ENCODE measurements around the gene PRRC2A.

The PRRC2A gene

DNA sequence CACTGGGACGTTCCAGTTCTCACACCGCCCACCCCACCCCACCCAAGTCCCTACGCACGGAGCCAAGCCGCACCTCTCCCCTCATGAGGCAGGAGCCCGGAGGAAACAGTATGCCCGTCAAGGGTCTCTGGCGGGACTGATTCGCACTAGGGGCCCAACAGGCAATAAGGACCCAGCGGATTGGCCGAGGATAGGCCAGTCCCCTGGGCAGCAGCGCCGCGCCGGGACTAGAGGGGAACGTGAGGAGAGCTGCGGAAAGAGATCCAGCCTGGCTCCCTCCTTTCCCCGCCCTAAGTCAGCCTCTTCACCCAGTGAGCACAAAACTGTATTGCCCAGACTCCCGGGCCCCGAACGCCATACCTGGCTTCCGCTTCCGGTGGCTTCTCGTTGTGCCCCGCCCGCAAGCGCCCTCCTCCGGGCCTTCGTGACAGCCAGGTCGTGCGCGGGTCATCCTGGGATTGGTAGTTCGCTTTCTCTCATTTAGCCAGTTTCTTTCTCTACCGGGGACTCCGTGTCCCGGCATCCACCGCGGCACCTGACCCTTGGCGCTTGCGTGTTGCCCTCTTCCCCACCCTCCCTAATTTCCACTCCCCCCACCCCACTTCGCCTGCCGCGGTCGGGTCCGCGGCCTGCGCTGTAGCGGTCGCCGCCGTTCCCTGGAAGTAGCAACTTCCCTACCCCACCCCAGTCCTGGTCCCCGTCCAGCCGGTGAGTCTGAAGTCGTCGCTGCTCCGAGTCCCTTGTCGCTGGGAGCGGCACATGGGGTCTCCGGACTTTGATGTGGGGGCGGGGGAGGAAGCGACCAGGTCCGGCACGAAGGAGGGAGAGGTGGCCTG is 45.2 kb downstream of the PRRC2A start, which contains the start of gene CSNK2B:
Gene CSNK2B (plus strand): TSS at position 580 of the 836 bp plus-strand sequence. CDS start 752 bp downstream, outside the sequence.
- DNase-seq (ENCODE audit: low read depth in 2 of 2), result peak; percentile 90

DNA sequence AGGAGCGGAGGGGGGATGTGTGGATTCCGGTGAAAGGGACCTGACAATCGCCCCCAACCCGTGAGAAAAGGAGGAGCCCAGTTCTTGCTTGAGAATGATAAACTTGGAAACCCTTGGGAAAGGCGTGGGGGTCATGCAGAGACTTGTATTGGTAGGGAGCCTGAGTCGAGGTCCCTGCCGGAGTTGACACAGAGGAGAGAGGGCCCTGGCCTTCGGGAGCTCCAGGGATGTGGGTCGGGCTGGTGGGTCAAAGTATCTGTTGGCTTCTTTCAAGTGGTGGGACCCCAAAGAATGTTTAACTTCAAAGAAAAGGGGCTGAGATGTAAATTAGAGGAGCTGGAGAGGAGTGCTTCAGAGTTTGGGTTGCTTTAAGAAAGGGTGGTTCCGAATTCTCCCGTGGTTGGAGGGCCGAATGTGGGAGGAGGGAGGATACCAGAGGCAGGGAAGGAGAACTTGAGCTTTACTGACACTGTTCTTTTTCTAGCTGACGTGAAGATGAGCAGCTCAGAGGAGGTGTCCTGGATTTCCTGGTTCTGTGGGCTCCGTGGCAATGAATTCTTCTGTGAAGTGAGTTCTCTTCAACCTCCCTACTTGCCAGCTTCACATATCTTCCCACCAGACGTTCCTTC is 45.9 kb downstream of the PRRC2A start:
- DNase-seq (ENCODE audit: low read depth in 2 of 2), result no peak

DNA sequence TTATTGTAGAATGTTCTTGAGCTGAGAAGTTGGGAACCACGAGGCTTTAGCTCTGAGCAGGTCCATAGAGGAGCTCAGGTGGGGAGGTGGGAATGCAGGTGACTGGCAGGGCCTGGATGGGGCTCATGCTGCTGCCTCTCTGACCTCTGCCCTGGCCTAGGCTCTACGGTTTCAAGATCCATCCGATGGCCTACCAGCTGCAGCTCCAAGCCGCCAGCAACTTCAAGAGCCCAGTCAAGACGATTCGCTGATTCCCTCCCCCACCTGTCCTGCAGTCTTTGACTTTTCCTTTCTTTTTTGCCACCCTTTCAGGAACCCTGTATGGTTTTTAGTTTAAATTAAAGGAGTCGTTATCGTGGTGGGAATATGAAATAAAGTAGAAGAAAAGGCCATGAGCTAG is 49.2 kb downstream of the PRRC2A start, which contains the start of gene LY6G5B:
Gene LY6G5B (plus strand): TSS at position 301 of the 400 bp plus-strand sequence. CDS start 975 bp downstream, outside the sequence.
- DNase-seq (ENCODE audit: low read depth in 2 of 2), result no peak

DNA sequence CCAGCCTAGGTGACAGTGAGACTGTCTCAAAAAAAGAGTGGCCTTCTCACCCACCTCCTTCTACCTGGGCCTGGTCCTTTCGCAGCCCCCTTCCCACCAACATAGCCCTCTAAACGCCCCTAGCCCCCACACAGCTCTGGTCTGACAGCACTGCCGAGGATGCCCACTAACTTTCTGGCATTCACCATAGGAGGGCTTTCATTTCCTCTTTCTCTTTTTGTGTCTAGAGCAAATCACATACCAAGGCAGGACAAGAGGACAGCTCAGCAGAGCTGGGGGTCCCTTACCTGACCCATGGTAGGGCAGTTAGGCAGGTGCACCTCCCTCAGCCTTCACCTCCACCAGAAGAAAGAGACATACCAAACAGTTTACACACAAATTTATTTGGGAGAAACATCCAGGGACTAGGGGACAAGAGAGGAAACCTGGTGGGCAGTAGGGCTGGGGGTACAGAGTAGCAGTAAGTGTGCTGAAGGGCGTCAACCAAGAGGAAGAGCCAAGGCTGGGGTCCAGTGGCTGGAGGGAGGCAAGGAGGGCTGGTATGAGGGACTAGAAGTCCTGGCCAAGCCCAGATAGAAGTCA is 55.9 kb downstream of the PRRC2A start:
- no peak for DNase-seq (ENCODE audit: low read depth in 2 of 2)

DNA sequence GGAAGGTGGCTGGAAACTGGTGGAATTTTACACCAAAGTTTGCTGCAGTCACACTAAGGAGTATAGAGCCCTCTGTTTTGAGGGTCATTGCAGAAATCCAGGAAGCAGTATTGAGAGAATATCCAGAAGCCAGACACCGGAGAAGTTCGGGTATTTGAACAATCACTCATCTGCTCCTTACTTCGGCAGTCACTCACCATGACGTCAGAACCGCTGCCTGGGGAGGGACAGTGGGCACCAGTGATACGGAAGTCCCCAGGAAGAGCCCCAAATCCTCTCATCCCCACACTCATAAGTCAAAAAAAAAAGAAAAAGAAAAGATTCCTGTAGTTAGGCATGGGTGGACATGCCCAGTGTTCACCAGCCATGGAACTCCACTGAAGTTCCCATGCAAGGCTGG is 56.4 kb downstream of the PRRC2A start:
- no peak for DNase-seq (ENCODE audit: low read depth in 2 of 2)

DNA sequence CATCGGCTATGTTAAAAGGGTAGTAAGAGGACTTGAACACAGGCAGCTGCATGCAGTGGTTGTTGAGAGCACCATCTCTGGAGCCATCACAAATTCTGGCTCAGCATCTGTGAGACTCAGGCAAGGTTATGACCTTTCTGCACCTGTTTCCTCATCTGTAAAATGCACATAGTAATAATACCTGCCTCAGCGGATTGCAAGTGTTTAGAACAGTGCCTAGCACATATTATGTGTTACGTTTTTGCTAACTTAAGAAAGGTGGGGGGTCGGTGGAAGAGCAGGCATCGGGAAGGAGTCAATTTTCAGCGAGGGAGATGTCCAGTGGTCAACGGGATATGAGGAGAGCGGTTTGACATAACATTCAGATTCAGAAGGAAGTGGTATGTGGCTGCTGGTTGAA is 57.4 kb downstream of the PRRC2A start:
- DNase-seq (ENCODE audit: low read depth in 2 of 2), result no peak

DNA sequence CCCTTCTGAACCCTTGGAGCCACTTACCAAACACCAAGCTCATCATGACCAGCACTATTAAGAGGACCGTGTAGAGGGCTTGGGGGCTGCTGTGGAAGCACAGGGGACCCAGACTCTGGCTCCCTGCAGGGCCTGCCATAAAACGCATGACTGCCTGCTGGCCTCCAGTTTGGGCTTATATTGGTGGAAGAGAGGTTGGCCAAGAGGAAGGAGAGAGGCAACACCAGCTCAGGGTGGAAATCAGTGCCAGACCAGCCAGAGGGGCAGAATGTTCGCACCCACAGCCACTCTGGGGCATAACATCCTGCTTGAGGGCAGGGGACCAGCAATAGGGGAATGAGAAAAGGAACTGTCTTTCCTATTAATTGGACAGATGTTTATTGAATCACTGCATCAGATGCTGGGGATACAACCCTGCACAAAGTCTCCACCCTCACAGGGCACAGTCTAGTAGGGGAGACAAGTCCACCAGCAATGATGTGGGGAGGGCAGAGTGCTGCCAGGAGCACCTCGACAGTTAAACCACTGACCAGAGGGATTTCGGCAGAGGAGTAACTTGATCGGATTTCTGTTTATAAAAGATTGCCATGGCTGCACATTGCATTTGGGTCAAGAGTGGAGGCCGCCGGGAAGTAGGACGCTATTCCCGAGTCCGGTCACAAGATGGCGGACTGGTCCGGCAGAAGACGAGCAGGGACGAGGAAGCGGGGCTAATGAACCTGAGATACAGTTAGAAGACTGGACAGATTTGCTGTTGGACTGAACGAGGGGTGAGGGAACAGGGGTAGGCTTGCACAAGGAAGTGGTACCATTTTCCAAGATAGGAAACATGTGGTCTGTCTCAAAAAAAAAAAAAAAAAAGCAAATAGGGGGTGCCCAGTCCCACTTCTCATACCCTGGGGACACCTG is 60.0 kb downstream of the PRRC2A start, which contains the start of gene LY6G5C:
Gene LY6G5C (minus strand): TSS at position 842 of the 909 bp plus-strand sequence. CDS start 694 bp downstream, at position 148.
- peak; percentile 52 to 54 for DNase-seq (ENCODE audit: low read depth in 2 of 2)

DNA sequence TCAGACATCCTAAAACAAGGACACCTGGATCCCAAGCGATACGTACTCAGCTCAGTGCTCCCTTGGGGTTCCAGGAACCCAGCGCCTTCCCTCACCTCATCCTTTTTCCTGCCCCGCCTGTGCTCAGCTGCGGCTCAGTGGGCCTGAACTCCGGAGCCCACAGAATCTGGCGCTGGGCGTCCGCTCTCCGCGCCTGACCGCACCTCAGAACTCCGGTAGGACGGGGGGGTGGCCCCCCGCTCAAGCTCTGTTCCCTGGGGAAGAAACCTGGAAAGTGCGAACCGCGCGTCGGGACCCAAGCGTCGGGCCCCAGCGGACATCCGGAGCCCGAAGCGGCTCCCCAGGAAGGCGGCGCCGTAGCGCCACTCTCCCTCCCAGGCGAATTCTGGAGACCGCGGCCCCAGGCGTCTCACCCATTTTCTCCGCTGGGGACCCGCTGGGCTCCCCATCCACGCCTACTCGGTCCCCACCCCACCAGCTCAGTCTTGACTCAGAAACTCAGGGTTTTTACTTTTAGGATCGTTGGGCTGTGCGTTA is 60.7 kb downstream of the PRRC2A start:
- no peak for DNase-seq (ENCODE audit: low read depth in 2 of 2)

DNA sequence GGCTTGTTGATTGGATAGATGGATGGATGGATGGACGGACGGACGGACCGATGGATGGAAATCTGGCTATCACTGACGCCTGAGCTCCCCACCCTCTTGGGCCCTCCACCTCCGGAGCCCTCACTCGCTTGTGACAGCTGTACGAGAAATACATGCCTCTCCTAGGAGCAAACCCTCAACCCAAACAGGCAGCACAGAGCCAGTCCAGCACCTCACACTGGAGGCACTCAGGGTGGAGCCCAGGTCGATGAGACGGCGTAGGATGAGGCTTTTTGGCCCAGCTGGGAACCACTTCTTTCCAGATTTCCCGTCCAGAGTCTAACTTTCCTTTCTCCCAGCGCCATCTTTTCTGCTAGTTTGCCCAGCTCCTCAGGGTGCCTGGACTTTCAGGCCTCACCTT is 63.1 kb downstream of the PRRC2A start:
- no peak for DNase-seq (ENCODE audit: low read depth in 2 of 2)

DNA sequence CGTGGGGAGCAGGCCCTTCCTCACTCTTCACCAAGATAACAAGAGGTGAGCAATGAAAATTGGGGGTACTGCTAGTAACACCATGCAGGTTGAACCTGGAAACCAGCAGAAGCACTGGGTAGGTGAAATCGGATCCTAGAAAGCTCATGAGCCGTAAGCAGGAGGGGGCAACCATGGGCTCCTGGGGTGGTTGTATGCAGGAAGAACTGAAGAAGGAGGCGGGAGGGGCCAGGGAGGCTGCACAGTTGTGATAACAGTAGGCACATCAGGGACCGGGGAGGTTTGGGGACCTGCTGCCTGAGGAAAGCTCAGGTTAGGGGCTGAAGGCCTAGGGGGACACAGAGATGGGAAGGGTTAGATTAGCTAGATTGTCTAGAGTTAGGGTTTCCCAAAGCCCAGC is 66.0 kb downstream of the PRRC2A start:
- no peak for DNase-seq (ENCODE audit: low read depth in 2 of 2)

DNA sequence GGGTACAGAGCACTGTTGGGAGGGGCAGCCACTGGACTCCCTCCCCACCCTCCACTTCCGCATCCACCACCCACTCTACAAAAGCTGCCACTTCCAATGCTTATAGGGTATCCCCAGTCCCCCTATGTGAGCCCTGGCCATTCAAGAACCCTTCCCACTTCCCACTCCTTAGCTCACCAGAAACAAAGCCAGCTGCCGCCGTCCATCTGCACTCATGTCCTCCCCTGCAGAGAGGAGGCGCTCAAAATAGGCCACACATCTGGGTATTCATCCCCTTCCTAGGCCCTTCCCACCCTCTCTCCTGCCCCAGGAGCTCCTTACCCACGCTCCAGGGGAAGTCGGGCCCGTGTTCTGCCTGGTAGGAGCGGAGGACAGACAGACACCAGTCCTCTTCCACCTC is 66.8 kb downstream of the PRRC2A start:
- DNase-seq (ENCODE audit: low read depth in 2 of 2), result no peak
